GM18909 (cell line): Measurements from ENCODE around the gene LEFTY2.
A peak's percentile ranks its signal among the peaks of the same experiment; 100 is the strongest.
"Not testable (repeated sequence)": the region's sequence is repeated elsewhere in the genome, so short reads cannot be mapped to it uniquely, and the experiment has no call there.

Source experiments
- ATAC-seq: cut with Tn5 transposase; IDR thresholded peaks from one replicate; pipeline ENCODE4 v1.9.1; 2021; ENCODE audit warnings: mild to moderate bottlenecking; ENCODE audit not compliant: unreplicated experiment, poor library complexity

LEFTY2 gene, protein sequence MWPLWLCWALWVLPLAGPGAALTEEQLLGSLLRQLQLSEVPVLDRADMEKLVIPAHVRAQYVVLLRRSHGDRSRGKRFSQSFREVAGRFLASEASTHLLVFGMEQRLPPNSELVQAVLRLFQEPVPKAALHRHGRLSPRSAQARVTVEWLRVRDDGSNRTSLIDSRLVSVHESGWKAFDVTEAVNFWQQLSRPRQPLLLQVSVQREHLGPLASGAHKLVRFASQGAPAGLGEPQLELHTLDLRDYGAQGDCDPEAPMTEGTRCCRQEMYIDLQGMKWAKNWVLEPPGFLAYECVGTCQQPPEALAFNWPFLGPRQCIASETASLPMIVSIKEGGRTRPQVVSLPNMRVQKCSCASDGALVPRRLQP

DNA sequence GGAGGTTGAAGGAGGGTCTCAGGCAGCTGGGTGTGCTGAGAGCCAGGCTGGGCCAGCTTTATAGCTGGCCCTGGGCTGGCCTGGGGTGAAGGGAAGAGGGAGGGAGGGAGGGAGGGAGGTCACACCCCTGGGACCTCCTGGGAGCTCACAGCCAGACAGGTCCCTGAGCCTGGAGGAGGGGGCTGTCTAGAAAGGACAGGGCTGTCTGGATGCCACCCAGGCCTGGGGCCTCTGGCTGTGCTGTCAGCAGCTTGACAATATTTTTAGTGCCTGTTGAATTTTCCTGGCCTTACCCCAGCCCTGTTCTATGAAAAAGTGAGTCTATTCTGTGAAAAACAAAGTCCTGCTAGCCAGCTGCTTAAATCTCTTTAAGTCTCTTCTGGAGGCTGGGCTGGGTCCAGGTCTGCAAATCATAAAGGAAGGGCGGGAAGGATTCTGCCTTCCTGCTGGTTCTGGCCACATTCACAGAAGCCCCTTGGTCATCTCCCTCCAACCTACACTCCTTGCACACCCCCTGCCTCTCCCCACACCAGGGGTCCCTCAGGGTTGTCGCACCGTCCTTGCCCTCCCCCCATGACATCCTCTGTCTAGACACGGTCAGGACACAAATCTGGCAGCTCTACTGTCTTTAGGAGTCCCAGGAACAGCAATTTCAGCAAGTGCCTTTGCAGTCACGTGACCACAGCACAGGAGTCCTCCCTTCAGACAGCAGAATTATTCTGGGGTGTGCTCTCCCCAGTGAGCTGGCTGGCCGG, at the start of gene LEFTY2:
LEFTY2 (minus strand) TSS at position 34 of the 755 bp plus-strand sequence. CDS start 80 bp downstream, outside the sequence.
- no peak for ATAC-seq

DNA sequence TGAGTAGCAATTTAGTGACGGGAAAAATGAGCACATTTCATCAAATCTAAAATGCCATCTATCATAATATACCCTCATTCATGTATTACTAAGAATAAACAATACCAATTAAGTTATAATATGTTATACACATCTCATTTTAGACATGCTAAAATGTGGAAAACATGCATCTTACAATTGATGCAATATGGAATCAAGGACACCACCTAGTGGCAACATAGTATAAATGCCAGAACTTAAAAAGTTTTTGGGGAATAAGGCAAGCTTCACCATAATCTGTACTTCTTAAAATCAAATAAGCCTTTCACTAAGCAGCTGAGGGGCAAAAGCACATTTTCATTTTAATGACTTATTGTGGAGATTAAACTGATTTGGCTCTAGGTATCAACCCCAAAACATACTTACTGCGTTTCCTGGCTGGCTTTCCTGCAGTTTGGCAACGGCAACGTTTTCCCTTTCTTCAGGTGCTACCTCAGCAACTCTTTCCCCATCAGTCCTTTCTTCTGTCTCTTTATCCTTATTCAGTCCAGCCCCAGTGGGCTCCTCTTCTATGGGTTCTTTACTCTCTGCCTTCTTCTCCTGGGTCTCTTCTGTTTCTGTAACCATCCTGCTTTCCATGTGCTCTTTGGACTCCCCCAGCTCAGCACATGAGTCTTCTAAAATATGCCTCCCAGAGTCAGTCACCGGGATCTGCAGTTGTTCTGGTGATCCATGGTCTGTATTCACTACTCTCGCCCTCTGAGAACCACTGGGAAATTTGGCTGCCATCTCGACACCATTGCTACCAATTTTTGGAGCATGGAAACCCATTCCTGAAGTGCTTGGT, 46.7 kb upstream of the LEFTY2 start:
- ATAC-seq, result no peak

GRCh38 chr1:225981714-225982113, 40.7 kb upstream of the LEFTY2 start:
- no peak for ATAC-seq

- no peak for ATAC-seq
These were observed 39.2 kb upstream of the LEFTY2 start for GRCh38 chr1:225980005-225980836.

- no peak for ATAC-seq
These were observed 38.4 kb upstream of the LEFTY2 start for GRCh38 chr1:225979421-225979820.

DNA sequence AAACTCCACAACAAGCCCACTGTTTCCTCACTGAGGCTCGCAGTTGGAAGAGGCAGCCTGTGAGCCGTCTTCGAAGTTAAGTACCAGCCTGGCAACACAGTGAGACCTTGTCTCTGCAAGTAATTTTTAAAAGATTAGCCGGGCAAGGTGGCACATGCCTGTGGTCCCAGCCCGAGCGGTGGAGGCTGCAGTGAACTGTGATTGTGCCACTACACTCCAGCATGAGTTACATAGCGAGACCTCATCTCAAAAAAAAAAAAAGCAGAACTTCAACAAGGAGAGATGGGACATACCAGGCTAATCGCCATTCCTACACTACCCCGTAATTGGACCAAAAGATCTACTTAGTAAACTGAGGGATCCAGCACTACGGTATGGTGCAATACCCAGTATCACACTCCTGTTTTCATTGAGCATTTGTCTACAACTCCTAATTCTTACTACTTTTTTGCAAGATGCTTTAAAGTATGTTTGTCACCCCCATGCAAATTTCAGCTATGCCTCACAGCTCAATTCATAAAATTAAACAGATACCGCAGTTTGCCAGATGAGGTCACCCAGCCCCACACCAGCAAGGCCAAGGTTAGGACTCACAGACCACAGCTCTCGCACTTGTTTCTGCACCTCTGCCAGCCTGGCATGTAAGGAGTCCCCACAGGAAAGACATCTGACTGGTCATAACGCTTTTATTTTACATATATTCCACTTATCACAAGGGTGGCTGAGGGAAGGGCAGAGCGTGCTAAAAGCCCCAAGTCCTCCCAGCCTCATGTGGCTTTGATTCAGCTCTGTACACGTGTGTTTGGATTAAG, 37.1 kb upstream of the LEFTY2 start:
- ATAC-seq, result peak; percentile 83

DNA sequence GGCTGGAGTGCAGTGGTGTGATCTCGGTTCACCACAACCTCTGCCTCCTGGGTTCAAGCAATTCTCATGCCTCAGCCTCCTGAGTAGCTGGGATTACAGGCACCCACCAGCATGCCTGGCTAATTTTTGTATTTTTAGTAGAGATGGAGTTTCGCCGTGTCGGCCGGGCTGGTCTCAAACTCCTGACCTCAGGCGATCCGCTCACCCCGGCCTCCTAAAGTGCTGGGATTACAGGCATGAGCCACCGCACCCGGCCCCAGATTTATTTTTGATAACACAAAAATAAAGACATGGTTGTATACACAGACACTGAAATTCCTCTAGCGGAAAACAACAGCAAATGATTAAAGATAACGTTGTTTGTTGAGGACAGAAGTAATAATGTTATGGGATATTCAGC, 34.1 kb upstream of the LEFTY2 start:
- ATAC-seq, result not testable (repeated sequence)

DNA sequence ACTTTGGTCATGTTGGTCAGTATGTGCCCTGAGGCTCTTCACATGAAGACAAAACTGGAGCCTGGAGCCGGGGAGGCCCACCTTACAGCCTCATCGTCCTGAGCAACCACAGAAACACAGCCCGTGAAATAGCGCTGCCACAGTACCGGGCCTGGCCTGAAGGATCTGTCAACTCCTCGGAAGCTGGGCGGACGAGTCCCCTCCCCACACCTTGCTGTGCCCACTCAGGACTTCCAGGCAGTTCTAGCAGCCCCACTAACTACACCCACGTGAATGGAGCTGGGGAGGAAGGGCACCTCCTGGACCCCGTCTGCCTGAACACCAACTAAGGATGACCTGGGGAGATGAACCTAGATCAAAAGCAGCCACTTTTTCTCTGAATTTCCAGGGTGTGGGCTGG, 33.4 kb upstream of the LEFTY2 start:
- no peak for ATAC-seq

DNA sequence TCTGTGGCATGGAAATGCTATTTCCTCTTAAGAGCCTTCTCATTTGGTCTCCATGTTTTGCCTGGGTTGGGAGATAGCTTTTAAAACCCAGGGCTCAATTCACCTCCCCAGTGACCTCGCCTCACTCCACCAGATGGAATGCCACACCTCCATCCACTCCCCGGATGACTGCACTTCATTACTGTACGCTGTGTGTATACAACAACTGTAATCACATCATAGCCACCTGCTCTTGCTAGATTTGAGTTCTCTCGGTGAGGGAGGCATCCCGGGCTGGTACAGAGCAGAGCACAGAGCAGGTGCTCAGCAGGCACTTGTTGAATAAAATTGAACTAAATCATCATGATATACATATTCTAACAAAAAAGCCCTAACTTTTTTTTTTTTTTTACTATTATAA, 32.1 kb upstream of the LEFTY2 start:
- ATAC-seq, result no peak

DNA sequence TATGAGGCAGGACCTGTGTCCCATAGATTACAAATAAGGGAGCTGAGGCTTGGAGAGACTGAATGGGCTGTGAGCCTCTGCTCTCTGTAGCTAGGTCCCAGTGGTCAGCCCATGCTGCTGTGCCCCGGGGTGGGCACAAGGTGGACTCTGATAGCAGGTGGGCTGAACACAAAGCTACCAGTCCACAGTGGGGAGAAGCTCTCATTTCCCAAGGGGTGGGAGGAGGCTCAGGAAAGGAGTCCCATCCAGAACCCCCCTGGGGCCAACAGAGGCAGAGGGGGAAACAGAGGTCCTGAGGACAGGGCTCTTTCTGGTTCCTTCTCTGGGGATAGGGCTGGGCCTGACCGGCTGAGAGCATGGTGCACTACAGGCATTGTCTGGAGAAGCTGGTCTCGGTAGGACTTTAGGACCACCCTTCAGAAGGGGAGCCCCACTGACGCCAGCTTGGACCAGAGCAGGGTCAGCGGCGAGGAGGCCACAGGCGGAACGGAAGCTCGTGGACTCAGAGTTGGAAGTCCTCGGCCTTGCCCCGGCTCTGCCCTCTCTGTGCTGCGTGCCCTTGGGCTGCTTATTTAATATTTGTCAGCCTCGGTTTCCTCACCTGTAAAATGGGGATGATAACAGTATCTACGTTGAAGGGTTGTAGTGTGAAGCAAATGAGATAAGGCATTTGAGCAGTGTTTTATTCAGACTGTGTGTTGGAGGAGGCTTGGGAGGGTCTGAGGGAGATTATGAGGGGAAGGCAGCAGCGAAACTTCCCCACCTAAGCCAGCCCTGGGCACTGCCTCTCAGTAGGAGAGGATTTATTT, 31.5 kb upstream of the LEFTY2 start:
- ATAC-seq, result no peak

DNA sequence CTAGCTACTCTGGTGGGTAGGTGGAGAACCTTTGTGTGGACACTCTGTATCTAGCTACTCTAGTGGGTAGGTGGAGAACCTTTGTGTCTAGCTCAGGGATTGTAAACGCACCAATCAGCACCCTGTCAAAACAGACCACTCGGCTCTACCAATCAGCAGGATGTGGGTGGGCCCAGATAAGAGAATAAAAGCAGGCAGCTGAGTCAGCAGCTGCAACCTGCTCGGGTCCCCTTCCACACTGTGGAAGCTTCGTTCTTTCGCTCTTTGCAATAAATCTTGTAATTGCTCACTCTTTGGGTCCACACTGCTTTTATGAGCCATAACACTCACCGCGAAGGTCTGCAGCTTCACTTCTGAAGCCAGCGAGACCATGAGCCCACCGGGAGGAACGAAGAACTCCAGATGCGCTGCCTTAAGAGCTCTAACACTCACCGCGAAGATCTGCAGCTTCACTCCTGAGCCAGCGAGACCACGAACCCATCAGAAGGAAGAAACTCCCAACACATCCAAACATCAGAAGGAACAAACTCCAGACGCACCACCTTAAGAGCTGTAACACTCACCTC, 29.7 kb upstream of the LEFTY2 start:
- ATAC-seq, result not testable (repeated sequence)

- not testable (repeated sequence) for ATAC-seq
These were observed 28.7 kb upstream of the LEFTY2 start for GRCh38 chr1:225969751-225970150.

DNA sequence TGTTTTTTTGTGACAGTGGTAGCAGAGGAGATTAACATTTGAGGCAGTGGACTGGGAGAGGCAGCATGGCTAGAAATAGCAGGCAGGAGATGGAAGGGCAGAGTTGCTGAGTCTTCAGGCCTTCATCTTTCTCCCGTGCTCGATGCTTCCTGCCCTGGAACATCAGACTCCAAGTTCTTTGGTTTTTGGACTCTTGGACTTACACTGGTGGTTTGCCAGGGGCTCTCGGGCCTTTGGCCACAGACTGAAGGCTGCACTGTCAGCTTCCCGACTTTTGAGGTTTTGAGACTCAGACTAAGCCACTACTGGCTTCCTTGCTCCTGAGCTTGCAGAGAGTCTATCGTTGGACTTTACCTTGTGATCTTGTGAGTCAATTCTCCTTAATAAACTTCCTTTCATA, 24.2 kb upstream of the LEFTY2 start:
- no peak for ATAC-seq

GRCh38 chr1:225963735-225964530, 22.9 kb upstream of the LEFTY2 start:
- ATAC-seq, result no peak

GRCh38 chr1:225962440-225962975, 21.5 kb upstream of the LEFTY2 start:
- ATAC-seq, result peak; percentile 70

DNA sequence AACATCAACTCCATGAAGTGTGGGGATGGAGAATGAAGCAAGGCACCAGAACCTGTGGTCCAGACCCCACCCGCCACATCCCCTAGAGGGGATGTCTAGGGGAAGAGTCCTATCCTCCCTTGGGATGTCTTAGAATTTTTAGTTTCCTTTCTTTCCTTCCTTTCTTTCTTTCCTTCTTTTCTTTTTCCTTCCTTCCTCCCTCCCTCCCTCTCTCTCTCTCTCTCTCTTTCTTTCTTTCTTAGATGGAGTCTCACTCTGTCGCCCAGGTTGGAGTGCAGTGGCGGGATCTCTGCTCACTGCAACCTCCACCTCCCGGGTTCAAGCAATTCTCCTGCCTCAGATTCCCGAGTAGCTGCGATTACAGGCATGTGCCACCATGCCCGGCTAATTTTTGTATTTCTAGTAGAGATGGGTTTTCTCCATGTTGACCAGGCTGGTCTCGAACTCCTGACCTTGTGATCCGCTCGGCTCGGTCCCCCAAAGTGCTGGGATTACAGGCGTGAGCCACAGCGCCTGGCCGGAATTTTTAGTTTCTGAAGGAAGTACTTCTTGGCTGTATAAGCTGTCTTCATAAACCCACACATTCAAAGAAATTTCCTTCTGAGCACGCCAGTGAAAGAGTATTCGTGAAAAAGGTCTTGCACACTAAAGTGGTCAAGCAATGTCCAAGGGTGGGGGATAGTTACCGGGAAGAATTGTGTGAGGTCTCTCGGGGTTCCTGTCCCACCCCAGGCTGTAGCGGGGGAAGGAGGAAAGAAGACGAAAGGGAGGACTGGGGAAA, 20.8 kb upstream of the LEFTY2 start:
- ATAC-seq, result no peak
